HG03196 (cell line): ENCODE measurements around the gene SMPD3.
"Not testable (repeated sequence)": the region's sequence is repeated elsewhere in the genome, so short reads cannot be mapped to it uniquely, and the experiment has no call there.

Source experiments
- ATAC-seq: cut with Tn5 transposase; IDR thresholded peaks from one replicate; pipeline ENCODE4 v1.9.1; 2021; ENCODE audit not compliant: unreplicated experiment

SMPD3 gene

DNA sequence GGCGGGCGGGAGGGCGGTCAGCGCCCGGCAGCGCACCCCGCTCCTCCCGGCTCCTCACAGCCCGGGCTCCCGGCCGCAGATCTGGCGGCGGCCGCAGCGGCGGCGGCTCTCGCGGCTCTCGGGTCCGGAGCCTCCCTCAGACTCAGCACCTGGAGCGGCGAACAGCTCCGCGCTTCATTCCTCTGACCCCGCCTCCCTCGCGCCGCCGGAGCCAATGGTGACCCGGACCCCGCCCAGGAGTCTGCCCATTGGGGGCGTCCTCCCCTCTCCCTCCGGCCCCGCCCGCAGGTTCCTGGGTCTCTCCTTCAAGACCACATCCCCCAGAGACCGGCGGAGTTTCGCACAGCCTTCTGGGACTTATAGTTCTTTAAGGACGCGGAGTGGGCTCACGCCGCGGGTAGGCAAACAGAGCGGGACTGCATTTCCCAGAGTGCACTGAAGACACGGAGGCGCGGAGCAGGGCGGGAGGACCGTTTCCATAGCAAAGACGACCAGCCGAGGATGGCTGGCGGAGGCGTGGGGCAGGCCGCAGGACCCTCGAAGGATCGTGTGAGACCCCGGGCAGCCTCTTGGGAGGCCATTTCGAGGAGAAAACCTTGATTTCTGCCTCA is at the start of gene SMPD3:
Gene SMPD3 (minus strand): TSS at position 149 of the 611 bp plus-strand sequence. CDS start 76,327 bp downstream, outside the sequence.
- ATAC-seq: peak; percentile 90

DNA sequence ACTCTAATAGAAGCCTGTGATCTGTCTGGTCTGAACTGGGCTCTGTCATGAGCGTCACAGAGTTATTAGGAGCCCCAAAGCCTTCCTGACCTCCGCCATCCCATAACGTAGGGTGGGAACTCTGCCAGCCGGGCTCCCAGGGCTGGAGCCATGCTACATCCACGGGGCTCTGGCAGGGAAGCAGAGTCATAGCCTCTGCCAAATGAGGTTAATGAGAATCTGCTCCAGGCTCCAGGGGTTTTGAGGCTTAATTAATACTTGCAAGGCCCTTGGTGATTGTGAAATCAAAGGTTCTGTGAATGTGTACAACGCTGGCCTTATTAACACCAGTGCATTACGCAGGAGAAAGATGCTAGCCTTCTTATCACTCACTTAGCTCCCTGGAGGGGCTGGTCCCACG is 48.4 kb upstream of the SMPD3 start:
- no peak for ATAC-seq

DNA sequence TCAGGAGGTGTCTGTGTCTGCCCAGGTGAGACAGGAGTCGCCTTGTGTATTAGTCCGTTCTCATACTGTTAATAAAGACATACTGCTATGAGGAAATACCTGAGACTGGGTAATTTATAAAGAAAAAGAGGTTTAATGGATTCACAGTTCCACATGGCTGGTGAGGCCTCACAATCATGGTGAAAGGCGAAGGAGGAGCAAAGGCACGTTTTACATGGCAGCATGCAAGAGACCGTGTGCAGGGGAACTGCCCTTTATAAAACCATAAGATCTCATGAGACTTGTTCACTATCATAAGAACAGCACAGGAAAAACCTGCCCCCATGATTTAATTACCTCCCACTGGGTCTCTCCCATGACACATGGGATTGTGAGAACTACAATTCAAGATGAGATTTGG is 46.0 kb upstream of the SMPD3 start:
- not testable (repeated sequence) for ATAC-seq

DNA sequence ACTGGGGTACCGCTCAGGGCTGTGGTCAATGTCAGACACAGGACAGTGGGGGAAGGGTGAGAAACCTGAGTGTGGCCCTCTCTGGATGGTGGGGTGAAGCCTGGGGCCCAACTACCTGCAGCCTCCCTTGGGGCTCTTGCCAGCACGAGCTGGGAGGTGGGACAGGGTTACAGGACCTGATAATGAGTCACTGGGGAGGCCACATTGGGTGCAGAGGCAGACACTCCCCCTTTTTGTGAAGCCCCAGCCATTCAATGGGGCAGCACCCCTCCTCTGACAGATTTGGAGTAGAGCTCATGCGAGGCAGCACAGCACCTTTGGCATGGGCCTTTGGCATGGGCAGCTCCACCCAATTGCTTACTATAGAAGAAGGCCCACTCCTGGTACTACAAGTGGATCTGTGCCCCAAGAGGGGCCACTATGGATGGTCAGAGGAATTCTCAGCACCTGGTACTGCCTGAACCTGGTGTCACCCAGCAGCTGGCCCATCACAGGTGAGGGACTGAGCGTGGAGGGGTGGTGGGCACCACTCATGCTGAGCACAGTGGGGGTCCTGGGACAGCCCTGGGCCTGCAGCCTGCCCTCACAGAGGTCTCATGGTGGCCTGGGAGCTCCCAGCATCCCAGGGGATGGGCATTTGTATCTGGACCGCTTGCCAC is 45.2 kb upstream of the SMPD3 start:
- ATAC-seq: no peak

DNA sequence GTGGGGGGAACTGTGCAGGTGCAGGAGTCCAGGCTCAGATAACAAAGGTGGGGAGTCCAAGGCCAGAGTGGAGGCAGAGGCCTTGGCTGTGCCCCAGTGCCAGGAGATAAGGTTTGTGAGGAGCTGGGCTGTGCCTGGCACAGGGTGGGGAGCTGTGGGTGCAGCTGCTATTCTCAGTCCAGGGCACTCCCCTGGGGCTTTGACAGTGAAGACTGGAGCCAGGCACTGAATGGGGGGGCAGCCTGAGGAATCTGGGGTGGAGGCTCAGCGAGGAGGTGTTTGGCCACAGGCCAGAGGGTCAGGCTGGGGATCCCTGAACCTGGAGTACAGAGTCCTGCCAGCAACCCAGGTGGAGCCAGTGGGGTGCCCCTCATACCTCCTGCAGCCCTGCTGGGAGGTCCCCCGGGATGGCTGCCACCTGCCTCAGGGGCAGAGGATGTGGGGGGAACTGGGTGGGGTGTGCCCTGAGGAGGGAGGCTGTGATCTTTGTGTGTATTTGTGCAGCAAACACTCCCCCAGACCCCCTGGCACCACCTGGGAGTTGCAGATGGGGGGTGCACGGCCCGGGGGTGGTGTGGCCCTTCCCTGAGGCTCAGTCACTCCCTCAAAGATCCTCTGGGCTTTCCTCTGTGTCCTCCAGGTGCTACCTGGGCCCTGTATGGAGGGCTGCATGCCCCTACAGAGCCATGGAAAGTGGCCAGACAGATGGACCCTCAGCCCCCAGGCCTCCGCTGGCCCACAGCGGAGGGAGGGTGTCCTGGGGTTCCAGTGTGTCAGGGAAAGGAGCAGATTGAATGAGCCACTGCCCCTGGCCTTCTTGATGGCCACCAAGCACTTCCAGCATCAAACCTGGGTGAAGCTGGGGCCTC is 44.5 kb upstream of the SMPD3 start:
- no peak for ATAC-seq

DNA sequence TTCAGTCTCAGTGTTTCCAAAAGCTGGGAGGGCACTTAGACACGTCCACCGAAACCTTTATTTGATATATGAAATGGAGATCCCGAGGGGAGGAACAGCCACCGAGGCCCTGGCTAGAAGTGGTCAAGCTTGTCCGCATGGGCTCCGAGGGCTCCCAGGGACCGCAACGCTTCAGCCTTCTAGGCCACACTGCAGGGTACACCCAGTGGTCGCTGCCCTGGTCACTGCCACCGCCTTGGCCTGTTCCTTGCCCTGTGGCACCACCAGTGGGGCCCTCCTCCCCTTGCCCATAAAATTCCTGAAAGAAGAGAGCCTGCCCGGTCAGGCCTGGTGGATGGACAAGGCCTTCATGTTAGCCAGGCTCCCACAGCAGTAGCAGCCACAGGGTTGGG is 43.8 kb upstream of the SMPD3 start:
- no peak for ATAC-seq

DNA sequence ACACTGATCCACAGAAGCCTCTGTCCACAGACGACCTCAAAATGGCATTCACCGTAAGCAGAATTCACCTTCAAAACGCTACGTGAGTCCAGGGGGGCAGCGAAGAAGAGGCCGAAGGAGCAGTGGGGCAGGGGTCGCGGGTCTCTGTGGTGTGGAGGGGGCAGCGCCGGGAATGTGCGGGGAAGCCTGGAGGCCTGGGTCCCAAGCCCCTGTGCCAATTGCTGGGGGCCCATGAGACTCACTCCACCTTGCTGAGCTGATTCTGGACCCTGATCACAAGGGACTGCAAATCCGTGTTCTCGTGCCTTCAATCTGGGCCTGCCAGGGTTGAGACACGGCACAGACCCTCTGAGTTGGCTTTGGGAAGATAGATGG is 43.3 kb upstream of the SMPD3 start:
- ATAC-seq: no peak

DNA sequence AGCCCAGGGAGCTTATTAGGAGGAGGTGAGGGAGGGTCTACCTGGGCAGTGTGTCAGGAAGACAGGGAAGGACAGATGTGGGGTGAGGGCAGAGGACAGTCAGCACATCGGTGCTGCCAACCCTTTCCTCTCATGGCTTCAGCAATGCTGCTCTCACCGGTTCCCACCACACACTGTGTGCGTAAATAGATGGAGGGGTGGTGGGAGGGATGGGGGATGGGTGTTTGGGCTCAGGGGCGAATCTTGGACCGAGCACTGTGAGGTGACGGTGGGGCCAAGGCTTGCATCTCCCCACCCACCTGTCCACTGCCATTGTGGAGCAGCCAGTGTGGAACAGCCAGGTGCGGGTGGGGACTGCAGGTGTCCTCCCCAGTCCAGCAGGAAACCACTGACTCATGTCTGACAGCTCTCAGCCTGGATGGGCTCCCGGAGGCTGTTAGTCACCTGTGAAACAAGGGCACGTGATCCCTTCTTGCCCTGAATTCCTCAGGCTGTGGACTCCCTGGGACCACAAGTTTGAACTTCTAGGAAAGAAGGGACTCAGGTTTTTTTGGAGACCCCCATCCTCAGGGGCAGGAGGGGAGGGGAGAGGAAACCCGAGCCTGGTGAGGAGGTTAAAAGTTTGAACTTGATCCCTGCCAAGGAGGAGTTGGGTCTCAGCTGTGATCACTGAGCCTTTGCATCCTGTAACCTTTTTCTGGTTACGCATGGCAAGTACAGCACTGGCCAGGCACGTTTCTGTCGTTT is 42.7 kb upstream of the SMPD3 start:
- ATAC-seq: no peak

DNA sequence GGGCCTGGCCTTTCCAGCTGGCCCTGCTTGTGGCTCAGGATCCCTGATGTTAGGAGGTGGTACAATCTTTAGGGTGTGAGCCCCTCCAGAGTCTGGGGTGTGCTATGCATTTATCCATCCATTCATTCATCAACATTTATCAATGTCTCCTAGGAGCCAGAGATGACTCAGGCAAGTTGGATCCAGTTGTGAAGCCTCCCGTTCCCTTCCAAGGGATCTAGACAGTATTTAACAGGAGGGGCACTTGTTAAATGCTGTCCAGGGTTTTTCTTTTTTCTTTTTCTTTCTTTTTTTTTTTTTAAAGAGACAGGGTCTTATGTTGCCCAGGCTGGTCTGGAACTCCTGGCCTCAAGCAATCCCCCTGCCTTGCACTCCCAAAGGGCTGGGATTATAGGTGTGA is 42.0 kb upstream of the SMPD3 start:
- no peak for ATAC-seq

DNA sequence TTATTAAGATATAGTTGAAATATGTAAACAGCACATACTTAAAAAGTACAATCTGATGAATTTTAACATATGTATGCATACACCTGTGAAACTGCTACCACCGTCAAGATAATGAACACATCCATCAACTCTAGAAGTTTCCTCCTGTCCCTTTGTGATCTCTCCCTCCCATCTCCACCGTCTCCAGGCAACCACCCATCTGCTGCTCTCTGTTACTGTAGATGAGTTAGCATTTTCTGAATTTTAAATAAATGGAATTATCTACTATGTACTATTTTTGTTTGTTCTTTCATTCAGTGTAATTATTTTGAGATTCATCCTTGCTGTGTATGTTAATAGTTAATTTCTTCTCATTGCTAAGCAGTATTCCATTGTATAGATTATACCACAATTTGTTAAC is 40.2 kb upstream of the SMPD3 start:
- no peak for ATAC-seq

DNA sequence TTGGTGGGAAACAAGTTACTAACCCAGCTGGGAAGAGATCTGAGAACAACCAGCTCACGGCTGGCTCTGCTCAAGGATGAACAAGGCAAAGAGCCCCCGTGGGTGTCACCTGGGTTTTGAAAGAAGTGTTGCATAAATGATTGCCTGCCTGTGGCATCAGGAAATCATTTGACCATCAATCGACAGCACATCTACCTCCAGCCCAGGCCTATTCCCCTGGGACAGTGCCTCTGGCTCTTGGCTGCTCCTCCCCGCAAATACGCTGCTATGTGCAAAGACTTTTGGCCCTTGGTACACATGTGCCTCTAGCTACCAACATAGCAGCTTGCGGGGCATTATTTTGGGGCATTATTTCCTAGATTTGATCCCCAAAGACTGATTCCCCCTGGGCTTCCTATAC is 39.4 kb upstream of the SMPD3 start:
- ATAC-seq: no peak

DNA sequence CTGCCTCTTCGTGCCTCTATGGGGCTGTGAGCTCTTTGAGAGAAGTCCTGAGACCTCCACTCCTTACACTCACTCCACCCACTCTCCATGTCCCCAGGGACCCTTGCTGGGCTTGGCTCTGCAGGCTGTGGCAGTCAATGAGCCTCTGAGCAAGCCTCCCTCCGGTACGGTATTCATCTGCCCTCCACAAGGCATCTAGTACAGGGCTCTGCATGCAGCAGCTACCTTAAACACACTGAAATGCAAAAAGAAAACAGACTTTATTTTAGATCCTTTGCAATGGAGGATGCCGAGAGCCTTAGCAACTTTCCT is 38.9 kb upstream of the SMPD3 start:
- no peak for ATAC-seq

DNA sequence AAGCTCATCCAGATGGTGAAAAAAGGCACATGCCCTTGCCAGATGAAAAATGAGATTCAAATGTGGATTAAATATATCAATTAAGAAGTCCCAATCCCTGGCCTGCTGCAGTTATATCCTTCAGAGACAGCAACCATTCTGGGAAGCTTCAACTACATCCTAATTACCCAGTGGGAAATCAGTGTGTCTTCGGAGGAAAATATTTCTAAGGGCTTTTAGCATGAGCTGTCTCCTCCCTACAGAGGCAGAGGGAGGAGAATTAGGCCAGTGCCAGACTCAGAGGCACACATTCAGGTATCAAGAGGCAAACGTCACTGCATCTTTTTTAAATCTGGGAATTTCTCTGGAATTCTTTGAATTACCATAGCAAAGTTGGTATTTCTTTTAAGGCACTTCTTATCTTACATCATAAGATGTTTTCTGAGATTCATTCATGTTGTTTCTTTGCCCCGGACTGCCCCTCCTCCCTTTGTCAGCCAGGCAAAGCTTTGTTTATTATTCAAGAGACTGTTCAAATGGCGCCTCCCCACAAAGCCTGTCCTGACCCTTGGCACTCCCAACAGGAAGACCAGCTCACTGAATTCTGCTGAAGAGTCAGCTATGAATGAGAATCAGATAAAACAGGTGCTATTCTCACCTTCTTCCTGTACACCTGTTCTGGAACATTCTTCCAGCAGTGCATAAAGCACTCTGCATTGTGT is 38.3 kb upstream of the SMPD3 start:
- no peak for ATAC-seq

DNA sequence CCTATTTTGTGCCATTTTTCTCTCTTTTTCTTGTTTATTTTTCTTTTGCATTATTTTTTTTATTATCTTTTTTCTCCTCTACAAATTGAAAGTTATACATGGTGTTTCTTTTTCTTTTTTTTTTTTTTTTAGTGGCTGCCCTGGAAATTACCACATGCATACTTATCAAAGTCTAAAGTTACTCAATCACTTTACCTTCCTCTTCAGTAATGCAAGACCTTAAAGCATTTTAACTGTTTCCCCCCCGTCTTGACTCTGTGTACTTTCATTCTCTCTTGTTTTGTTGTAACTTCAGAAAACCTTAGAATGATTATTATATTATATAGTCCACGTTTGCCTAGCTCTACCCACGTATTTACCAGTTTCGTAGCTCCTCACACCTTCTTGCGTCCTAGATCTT is 33.3 kb upstream of the SMPD3 start:
- ATAC-seq: no peak

DNA sequence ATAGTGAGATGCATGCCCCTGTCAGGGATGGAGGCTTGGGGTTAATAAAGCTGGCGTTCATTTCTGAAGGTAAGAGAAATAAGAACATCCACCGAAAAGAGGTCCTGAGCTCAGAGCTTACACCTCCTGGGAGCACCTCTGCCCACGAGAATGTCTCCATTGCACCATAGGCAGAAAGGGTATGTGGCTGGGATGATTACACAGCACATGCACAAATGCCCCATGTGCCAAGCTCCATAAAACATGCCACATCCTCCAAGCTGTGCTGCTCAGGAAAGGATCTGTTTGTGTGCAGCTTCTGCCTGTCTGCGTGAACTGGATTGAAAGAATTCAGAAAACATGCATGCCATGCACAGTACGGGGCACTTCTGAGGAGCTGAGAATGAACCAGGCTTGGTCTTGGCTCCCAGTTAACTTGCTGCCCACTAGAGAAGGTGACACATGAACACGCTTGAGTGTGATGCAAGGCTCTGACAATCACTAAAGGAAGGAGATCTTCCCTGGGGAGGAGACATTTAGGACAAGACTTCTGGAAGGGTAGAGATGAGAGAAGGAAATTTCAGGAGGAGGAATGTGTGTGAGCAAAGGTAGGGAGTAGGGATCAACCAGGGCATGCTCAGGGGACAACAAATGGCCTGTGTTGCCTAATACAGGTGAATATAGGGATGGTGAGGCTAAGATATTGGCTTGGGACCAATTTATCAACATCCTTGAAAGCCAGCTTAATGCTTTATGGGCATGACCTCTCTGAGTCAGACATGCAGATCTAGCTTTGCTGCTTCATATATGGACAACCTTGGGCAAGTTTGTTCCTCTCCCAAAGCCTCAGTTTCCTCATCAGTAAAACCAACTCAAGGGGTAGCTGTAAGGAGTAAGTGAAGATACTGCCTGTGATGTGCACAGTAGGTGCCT is 32.0 kb upstream of the SMPD3 start:
- no peak for ATAC-seq

DNA sequence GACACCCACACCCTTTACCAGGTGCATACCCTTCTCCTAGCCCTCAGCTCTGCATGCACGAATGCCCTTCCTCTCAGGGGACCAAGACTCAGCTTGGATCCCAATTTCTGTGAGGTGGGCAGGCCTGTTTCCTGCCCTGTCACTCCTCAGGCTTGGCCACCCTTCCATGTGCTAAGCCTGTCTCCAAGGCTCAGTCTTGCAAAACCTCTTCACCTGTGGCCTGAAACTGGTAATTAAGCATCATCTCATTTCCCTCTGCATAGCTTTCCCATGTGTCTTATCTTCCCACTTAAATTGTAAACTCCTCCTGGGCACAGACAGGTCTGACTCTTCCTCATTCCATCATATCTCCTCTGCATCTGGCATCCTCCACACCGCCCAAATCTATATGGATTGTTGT is 31.0 kb upstream of the SMPD3 start:
- no peak for ATAC-seq

DNA sequence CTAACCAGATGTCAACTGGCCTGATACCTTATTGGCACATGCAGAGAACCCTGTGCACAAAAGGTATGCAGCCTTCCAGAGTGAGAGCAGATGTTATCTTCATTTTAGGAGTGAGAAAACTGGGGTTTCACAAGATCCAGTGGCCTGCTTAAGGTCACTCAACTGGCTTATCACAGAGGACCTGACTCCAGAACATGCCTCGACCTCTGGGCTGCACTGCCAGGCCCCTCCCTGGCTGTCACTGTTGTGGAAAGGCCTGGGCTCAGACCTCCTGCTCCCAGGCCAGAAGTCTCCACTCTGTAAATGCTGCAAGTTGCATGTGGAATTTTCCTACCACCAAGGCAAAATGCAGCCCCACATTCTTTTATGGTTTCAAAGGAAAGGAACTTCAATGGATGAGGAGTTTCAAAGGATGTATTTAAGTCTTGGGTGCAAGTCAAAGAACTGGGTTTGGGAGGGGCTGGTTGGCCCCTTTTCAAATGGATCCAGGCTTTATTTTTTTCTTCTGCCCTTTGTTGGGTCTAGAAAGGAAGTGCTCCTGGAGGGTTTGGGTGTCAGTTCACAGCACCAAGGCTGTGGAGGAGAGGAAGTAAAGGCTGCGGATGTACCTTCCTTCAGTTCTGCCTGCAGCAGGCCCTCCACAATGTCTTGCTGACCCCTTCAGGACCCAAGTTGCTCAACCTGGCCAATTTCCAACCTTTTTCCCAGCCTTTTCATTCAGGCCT is 30.4 kb upstream of the SMPD3 start:
- ATAC-seq: no peak

DNA sequence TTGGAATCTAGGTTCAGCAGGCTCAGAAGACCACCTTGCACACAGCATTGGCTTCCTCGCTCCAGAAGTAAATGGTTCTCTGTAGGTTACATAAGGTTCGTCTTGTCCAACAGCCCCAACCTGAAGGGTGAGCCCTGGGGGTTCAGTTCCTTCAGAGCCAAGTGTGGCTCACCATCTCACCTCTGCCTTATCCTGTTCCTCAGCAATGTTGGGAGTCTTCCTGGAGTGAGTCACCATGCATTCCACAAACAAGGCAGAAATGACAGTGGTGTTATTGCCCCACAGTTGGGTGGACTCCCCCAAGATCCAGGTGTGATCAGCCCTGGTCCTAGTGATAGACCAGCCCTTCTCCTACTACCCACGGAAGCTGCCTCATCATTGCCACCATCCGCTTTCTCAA is 26.8 kb upstream of the SMPD3 start:
- ATAC-seq: no peak

DNA sequence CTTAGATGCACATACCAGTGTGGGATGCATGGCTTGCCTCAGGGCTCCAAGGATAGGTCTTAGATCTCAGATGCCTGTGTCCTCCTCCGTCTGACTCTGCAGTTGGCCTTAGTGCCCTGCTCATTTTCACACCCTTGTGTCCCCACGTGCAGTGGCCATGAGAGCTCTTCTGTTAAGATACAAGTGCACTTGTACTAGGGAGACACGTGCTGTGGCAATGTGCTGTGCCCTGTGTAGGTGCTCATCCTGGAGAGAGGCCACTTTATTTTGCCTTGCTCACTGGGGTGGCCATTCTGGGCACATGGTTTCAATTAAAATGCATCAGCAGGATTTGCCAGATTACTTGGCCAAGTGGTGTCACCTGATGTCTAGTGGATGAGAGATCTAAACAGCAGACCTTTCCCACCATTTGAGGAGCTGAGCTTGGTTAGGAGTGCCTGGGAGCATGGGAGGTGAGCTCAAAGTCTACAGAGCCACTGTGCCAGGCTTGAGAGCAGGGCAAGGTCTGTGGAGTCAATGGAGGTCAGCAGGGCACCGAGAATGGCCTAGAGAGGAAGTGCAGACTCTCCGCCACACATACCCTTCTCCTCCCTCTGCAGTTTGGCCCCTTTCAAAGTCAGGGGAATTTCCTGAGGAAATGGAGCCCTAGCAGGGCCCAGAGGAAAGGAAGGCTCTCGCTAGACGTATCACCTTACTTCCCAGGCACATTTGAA is 25.2 kb upstream of the SMPD3 start:
- no peak for ATAC-seq
